Measurements from ENCODE around the gene SPNS2. TPM values are rescaled to one million over a fixed set of nuclear protein-coding genes. Genes with fewer than 3 reads are reported as not detected.

Gene SPNS2
- total RNA-seq, 1 donor from 2014 or later: 12.2 TPM

GRCh38 chr17:4551796-4552525 is 53.3 kb downstream of the SPNS2 start:
- DNase-seq (ENCODE audit: low spot score in 2 of 2, unreplicated experiment in 2 of 2): peak in 1 of 2 experiments; percentile 17
- TF ChIP-seq CTCF (IDR thresholded peaks at IDR 0.05; ENCODE audit: unreplicated experiment): no peak
- Mint-ChIP-seq H3K36me3 (peaks cover 11% of the 10 kb centered on the region), H3K27me3 (ENCODE audit: low read depth) (no peaks in the 10 kb centered on the region), H3K9me3 (no peaks in the 10 kb centered on the region), H3K27ac (no peak overlapping the region), H3K4me1 (peaks cover 29% of the 10 kb centered on the region), H3K4me3 (no peak overlapping the region)

- TF ChIP-seq CTCF (IDR thresholded peaks at IDR 0.05; ENCODE audit: unreplicated experiment): no peak
- H3K9me3 Mint-ChIP-seq: no peaks in the 10 kb centered on the region
- H3K27me3 Mint-ChIP-seq (ENCODE audit: low read depth): no peaks in the 10 kb centered on the region
- peak overlapping the region; percentile 90 for H3K4me3 Mint-ChIP-seq
- no peak for DNase-seq (ENCODE audit: low spot score in 2 of 2, unreplicated experiment in 2 of 2)
- peaks cover 11% of the 10 kb centered on the region for H3K36me3 Mint-ChIP-seq
- peaks cover 30% of the 10 kb centered on the region for H3K4me1 Mint-ChIP-seq
- no peak overlapping the region for H3K27ac Mint-ChIP-seq
Observed at GRCh38 chr17:4553669-4554068, 55.0 kb downstream of the SPNS2 start.

- peak in 1 of 2 experiments; percentile 18 for DNase-seq (ENCODE audit: low spot score in 2 of 2, unreplicated experiment in 2 of 2)
- peaks cover 11% of the 10 kb centered on the region for H3K36me3 Mint-ChIP-seq
- peak overlapping the region; percentile 97 for H3K27ac Mint-ChIP-seq
Observed at GRCh38 chr17:4554441-4554996, 55.8 kb downstream of the SPNS2 start.

GRCh38 chr17:4554997-4555799 is 56.5 kb downstream of the SPNS2 start, which contains the start of gene MYBBP1A:
Gene MYBBP1A, minus strand, starts transcription at chr17:4555384. Its CDS starts 60 bp downstream, at chr17:4555324.
- no peaks in the 10 kb centered on the region for H3K9me3 Mint-ChIP-seq

More at GRCh38 chr17:4554441-4554996, 55.8 kb downstream of the SPNS2 start:
- Mint-ChIP-seq H3K4me1 (peaks cover 28% of the 10 kb centered on the region), H3K9me3 (no peaks in the 10 kb centered on the region), H3K4me3 (peak overlapping the region; percentile 90), H3K27me3 (ENCODE audit: low read depth) (no peaks in the 10 kb centered on the region)
- TF ChIP-seq CTCF (IDR thresholded peaks at IDR 0.05; ENCODE audit: unreplicated experiment): no peak

More at GRCh38 chr17:4554997-4555799, 56.5 kb downstream of the SPNS2 start, which contains the start of gene MYBBP1A:
- Mint-ChIP-seq H3K4me3 (peak within 1 kb of the TSS; percentile 90), H3K4me1 (peaks cover 31% of the 10 kb centered on the region), H3K27me3 (ENCODE audit: low read depth) (no peaks in the 10 kb centered on the region), H3K27ac (peak within 1 kb of the TSS; percentile 97), H3K36me3 (peaks cover 11% of the 10 kb centered on the region)
- peak; percentile 19 for TF ChIP-seq CTCF (IDR thresholded peaks at IDR 0.05; ENCODE audit: unreplicated experiment)
- DNase-seq (ENCODE audit: low spot score in 2 of 2, unreplicated experiment in 2 of 2): peak; percentile 94 to 96
